Duodenal mucosa (tissue), 2 donors: ENCODE measurements around the gene RAB5IF.

Experiments
- H3K27ac ChIP-seq: one replicate; pipeline ENCODE4 v1.7.0; 2013; ENCODE audit warnings: low read depth, low read length
- H3K27me3 ChIP-seq, 2 donors: one replicate each; pipeline ENCODE4 v1.7.0; 2013; ENCODE audit warnings: low read length in 2 of 2, control low read depth in 1 of 2; ENCODE audit not compliant: insufficient read depth in 2 of 2, control insufficient read depth in 1 of 2
- H3K36me3 ChIP-seq, 2 donors: one replicate each; pipeline ENCODE4 v1.7.0; 2013; ENCODE audit warnings: low read length in 2 of 2, control low read depth in 1 of 2; ENCODE audit not compliant: insufficient read depth in 2 of 2, control insufficient read depth in 1 of 2
- H3K4me1 ChIP-seq, 2 donors: one replicate each; pipeline ENCODE4 v1.7.0; 2013; ENCODE audit warnings: low read length in 2 of 2, control low read depth in 1 of 2; ENCODE audit not compliant: insufficient read depth in 2 of 2, control insufficient read depth in 1 of 2
- H3K4me3 ChIP-seq, 2 donors: one replicate each; pipeline ENCODE4 v1.7.0; 2013; ENCODE audit warnings: low read length in 2 of 2, low read depth in 1 of 2
- H3K9ac ChIP-seq, 2 donors: one replicate each; pipeline ENCODE4 v1.7.0; 2013; ENCODE audit warnings: low read length in 2 of 2, low read depth in 1 of 2
- H3K9me3 ChIP-seq, 2 donors: one replicate each; pipeline ENCODE4 v1.7.0; 2013; ENCODE audit warnings: low read length in 2 of 2, control low read depth in 1 of 2; ENCODE audit not compliant: control insufficient read depth in 1 of 2

Gene RAB5IF

DNA sequence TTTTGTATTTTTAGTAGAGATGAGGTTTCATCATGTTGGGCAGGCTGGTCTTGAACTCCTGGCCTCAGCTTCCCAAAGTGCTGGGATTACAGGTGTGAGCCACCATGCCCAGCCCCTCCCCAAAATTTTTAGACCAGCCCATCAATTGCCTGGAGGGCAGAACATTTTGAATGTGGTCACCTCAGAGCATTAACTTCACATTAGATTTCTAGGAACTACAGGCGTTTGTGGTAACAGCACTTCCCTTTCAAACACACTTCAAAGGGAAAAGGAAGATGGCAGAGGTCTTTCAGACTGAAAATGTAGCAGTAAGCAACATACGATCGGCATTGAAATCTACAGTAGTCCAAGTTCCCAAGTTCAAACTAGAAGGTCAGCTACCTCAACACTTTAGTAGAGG, 52.7 kb downstream of the RAB5IF start:
- Histone ChIP-seq H3K36me3 (peaks cover 13 to 25% of the 10 kb centered on the region in 2 donors), H3K4me1 (no peaks in the 10 kb centered on the region), H3K9ac (no peak overlapping the region), H3K27me3 (no peaks in the 10 kb centered on the region), H3K27ac (no peak overlapping the region), H3K4me3 (no peak overlapping the region), H3K9me3 (no peaks in the 10 kb centered on the region)
